ENCODE measurements around the gene MRPS25. TPM values are rescaled to one million over a fixed set of nuclear protein-coding genes. Genes with fewer than 3 reads are reported as not detected.

The MRPS25 gene
- total and polyA plus RNA-seq, 2 experiments from 2014 or later: 47.9 to 75.0 TPM

Other genes with a start within 250 kb of the MRPS25 start
- gene FGD5, start 246.4 kb downstream of the MRPS25 start, total RNA-seq (2014; rRNA removed; shearing (Covaris generic)): 12.2 and 19.0 TPM in 2 replicates
- 6.9 and 7.4 TPM in 2 replicates for gene FGD5, start 246.4 kb downstream of the MRPS25 start, polyA plus RNA-seq (2016; fragmentation: Nextera tagmentation; extraction: Ambion mirVana)
- 57.2 and 58.2 TPM in 2 replicates for gene NR2C2, start 117.7 kb downstream of the MRPS25 start, total RNA-seq (2014; rRNA removed; shearing (Covaris generic))
- gene NR2C2, start 117.7 kb downstream of the MRPS25 start, polyA plus RNA-seq (2016; fragmentation: Nextera tagmentation; extraction: Ambion mirVana): 11.4 and 12.0 TPM in 2 replicates
- gene RBSN, start 33.8 kb upstream of the MRPS25 start, total RNA-seq (2014; rRNA removed; shearing (Covaris generic)): 26.5 and 33.2 TPM in 2 replicates
- gene RBSN, start 33.8 kb upstream of the MRPS25 start, polyA plus RNA-seq (2016; fragmentation: Nextera tagmentation; extraction: Ambion mirVana): 10.6 and 10.8 TPM in 2 replicates
- gene CAPN7, start 140.9 kb upstream of the MRPS25 start, total RNA-seq (2014; rRNA removed; shearing (Covaris generic)): 18.1 and 21.7 TPM in 2 replicates
- 9.9 and 10.5 TPM in 2 replicates for gene CAPN7, start 140.9 kb upstream of the MRPS25 start, polyA plus RNA-seq (2016; fragmentation: Nextera tagmentation; extraction: Ambion mirVana)

All from GM23338 (cell line).